Neural progenitor cell (in vitro differentiated cells): Measurements from ENCODE around the gene TEX14. TPM values are rescaled to one million over a fixed set of nuclear protein-coding genes. Genes with fewer than 3 reads are reported as not detected.
A peak's percentile ranks its signal among the peaks of the same experiment; 100 is the strongest.

Source experiments
- DNase-seq: peaks from one replicate; pipeline ENCODE4 v3.0.0-alpha.2; 2016; ENCODE audit warnings: low spot score
- H2AFZ ChIP-seq: fragments of 200-600 bp; sonication (generic); replicated peaks from 2 replicates; pipeline ENCODE4 v1.6.1; 2016; ENCODE audit warnings: antibody characterized with exemption
- H3F3A ChIP-seq: fragments of 200-600 bp; sonication (generic); 2 replicates; pipeline ENCODE4 v1.6.1; 2016; ENCODE audit warnings: antibody characterized with exemption, low read depth
- H3K27ac ChIP-seq: fragments of 200-600 bp; sonication (generic); 2 replicates; pipeline ENCODE4 v1.5.1; 2016; ENCODE audit warnings: mild to moderate bottlenecking
- H3K27me3 ChIP-seq: fragments of 200-600 bp; sonication (generic); 2 replicates; pipeline ENCODE4 v1.6.1; 2016; ENCODE audit warnings: mild to moderate bottlenecking, moderate library complexity
- H3K36me3 ChIP-seq: fragments of 200-600 bp; sonication (generic); 2 replicates; pipeline ENCODE4 v1.5.1; 2016
- H3K4me1 ChIP-seq: fragments of 200-600 bp; sonication (generic); 2 replicates; pipeline ENCODE4 v1.6.1; 2016; ENCODE audit warnings: mixed run types
- H3K4me2 ChIP-seq: fragments of 200-600 bp; sonication (generic); 2 replicates; pipeline ENCODE4 v1.6.1; 2016
- H3K4me3 ChIP-seq: fragments of 200-600 bp; sonication (generic); 2 replicates; pipeline ENCODE4 v1.5.1; 2016
- H3K79me2 ChIP-seq: fragments of 200-600 bp; sonication (generic); 2 replicates; pipeline ENCODE4 v1.6.1; 2016; ENCODE audit warnings: low read depth
- H3K9ac ChIP-seq: fragments of 200-600 bp; sonication (generic); 2 replicates; pipeline ENCODE4 v1.6.1; 2016
- H3K9me3 ChIP-seq: fragments of 200-600 bp; sonication (generic); 2 replicates; pipeline ENCODE4 v1.5.1; 2016; ENCODE audit warnings: low read depth
- H4K20me1 ChIP-seq: fragments of 200-600 bp; sonication (generic); 2 replicates; pipeline ENCODE4 v1.6.1; 2016; ENCODE audit warnings: low read depth
- H3K27ac Mint-ChIP-seq: 3 replicates; pipeline ENCODE4 v1.8.0; 2021; ENCODE audit warnings: mixed read lengths
- H3K27me3 Mint-ChIP-seq: 2 replicates; pipeline ENCODE4 v1.8.0; 2022; ENCODE audit warnings: low read depth, mild to moderate bottlenecking, inconsistent platforms, moderate library complexity, mixed read lengths; ENCODE audit not compliant: insufficient read depth
- H3K36me3 Mint-ChIP-seq: 3 replicates; pipeline ENCODE4 v1.8.0; 2021; ENCODE audit warnings: mixed read lengths
- H3K4me1 Mint-ChIP-seq: 3 replicates; pipeline ENCODE4 v1.8.0; 2021; ENCODE audit warnings: mixed read lengths
- H3K4me3 Mint-ChIP-seq: 3 replicates; pipeline ENCODE4 v1.8.0; 2021; ENCODE audit warnings: mild to moderate bottlenecking, moderate library complexity, mixed read lengths
- H3K9me3 Mint-ChIP-seq: 3 replicates; pipeline ENCODE4 v1.8.0; 2020; ENCODE audit warnings: mixed read lengths
- EZH2 ChIP-seq: fragments of 200-600 bp; sonication (generic); IDR thresholded peaks from 2 replicates; pipeline ENCODE4 v1.6.1; 2017; ENCODE audit warnings: antibody characterized with exemption, mild to moderate bottlenecking, moderate library complexity
- EZH2phosphoT487 ChIP-seq: fragments of 200-600 bp; sonication (generic); IDR thresholded peaks from 2 replicates; pipeline ENCODE4 v1.6.1; 2017; ENCODE audit warnings: antibody characterized with exemption
- total RNA-seq: library from RNA; depleted of rRNA; stranded (reverse); fragments of >200 nt; gene quantifications from 2 replicates; pipeline ENCODE4 v1.2.3, GENCODE V29; 2015; ENCODE audit warnings: low replicate concordance
- TF ChIP-seq, protein P1 (sequence below): fragments of 200-600 bp; sonication (generic); IDR thresholded peaks from 2 replicates; pipeline ENCODE4 v1.5.1; 2017; ENCODE audit warnings: antibody characterized with exemption, mild to moderate bottlenecking

TEX14 gene
- total RNA-seq, 1 donor from 2014 or later, result 0.09 TPM

DNA sequence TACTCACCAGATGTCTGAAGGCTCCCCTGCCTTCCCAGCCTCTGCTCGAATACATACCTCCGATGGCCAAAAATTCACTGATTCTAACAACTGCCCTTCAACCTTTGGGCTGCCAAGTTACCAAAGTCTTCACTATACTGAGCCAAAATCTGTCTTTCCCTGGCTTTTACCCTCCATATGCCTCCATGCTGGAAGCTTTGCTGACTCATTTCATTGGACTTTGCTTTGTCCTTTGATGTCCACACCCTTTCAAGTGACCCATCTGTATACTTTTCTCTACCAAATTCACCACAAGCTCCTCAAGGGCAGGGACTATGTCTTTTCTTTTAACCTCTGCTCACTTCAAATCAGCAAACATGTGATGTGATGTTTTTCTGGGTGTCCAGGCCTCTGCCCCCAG is 156.4 kb downstream of the TEX14 start:
- H3K4me2 ChIP-seq, result no peak overlapping the region
- H3K27ac Mint-ChIP-seq, result no peak overlapping the region
- TF ChIP-seq, protein P1, sequence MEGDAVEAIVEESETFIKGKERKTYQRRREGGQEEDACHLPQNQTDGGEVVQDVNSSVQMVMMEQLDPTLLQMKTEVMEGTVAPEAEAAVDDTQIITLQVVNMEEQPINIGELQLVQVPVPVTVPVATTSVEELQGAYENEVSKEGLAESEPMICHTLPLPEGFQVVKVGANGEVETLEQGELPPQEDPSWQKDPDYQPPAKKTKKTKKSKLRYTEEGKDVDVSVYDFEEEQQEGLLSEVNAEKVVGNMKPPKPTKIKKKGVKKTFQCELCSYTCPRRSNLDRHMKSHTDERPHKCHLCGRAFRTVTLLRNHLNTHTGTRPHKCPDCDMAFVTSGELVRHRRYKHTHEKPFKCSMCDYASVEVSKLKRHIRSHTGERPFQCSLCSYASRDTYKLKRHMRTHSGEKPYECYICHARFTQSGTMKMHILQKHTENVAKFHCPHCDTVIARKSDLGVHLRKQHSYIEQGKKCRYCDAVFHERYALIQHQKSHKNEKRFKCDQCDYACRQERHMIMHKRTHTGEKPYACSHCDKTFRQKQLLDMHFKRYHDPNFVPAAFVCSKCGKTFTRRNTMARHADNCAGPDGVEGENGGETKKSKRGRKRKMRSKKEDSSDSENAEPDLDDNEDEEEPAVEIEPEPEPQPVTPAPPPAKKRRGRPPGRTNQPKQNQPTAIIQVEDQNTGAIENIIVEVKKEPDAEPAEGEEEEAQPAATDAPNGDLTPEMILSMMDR, result no peak
- TF ChIP-seq EZH2phosphoT487 (no peak), EZH2 (no peak)

DNA sequence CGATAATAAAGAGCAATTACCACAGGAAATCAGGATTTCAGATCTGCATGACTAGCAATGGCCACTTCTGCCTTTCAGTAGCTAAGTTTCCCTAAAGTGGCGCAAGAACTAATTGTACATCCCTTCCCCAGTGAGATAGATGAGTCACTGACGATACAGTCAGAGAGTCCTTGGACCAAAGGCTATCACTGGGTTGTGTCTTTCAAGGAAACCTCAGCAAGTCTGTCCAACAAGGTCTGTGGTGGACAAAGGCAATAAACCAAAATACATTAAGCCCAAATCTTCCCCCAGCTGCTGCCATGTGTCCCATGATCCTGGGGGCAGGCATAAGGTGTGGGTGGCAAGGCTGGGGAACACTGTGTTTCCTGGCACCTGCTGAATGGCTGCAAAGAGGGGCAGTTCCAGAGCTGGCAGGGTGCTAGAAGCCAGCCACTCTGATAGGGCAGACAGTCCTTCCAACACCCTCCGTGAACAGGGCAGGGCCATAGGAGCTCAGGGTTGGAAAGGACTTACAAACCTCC is 156.9 kb downstream of the TEX14 start:
- Mint-ChIP-seq H3K9me3 (no peaks in the 10 kb centered on the region), H3K36me3 (no peaks in the 10 kb centered on the region), H3K4me3 (no peak overlapping the region), H3K27ac (no peak overlapping the region), H3K4me1 (peaks cover 22% of the 10 kb centered on the region), H3K27me3 (peaks cover 15% of the 10 kb centered on the region)
- no peak overlapping the region for H2AFZ ChIP-seq
- peaks cover 11% of the 10 kb centered on the region for H3K27me3 ChIP-seq
- no peak overlapping the region for H3K27ac ChIP-seq
- no peak overlapping the region for H3K4me3 ChIP-seq
- H3K36me3 ChIP-seq, result no peaks in the 10 kb centered on the region
- H3K4me1 ChIP-seq, result peaks cover 24% of the 10 kb centered on the region
- TF ChIP-seq, protein P1, result no peak
- TF ChIP-seq EZH2phosphoT487 (no peak), EZH2 (no peak)
- H3K79me2 ChIP-seq, result no peaks in the 10 kb centered on the region
- H3K9me3 ChIP-seq, result no peaks in the 10 kb centered on the region
- H3K4me2 ChIP-seq, result no peak overlapping the region
- no peaks in the 10 kb centered on the region for H4K20me1 ChIP-seq
- no peak for DNase-seq
- no peak overlapping the region for H3K9ac ChIP-seq
- peaks cover 23% of the 10 kb centered on the region for H3F3A ChIP-seq

More for the DNA sequence above, 156.4 kb downstream of the TEX14 start:
- no peaks in the 10 kb centered on the region for H4K20me1 ChIP-seq
- H3K9me3 Mint-ChIP-seq, result no peaks in the 10 kb centered on the region
- no peak overlapping the region for H3K4me3 Mint-ChIP-seq
- no peaks in the 10 kb centered on the region for H3K36me3 Mint-ChIP-seq
- no peaks in the 10 kb centered on the region for H3K79me2 ChIP-seq
- H3K27me3 Mint-ChIP-seq, result peaks cover 10% of the 10 kb centered on the region
- H3F3A ChIP-seq, result peaks cover 21% of the 10 kb centered on the region
- H3K4me1 ChIP-seq, result peaks cover 22% of the 10 kb centered on the region
- no peak overlapping the region for H3K4me3 ChIP-seq
- H3K4me1 Mint-ChIP-seq, result peaks cover 22% of the 10 kb centered on the region
- H3K27ac ChIP-seq, result no peak overlapping the region
- no peaks in the 10 kb centered on the region for H3K9me3 ChIP-seq
- H3K27me3 ChIP-seq, result peaks cover 11% of the 10 kb centered on the region
- no peak overlapping the region for H2AFZ ChIP-seq
- no peak overlapping the region for H3K9ac ChIP-seq
- H3K36me3 ChIP-seq, result no peaks in the 10 kb centered on the region
- no peak for DNase-seq

DNA sequence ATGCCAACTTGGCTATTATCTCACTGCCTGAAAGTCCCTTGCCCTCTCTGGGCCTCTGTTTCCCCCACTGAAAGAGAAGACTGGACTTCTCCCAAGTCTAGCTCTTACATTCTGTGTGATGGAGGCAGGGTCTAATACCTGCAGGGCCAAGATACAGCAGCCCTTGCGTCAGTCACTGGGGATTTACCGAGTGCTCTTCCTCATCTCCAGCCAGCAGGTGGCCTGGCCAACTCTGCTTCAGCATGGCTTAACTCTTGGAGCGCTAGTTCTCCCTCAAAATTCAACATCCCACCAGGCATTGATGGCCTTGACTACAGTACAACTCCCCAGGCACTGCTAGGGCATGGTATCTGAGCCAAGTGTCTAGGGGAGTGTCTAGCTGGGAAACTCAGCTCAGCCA is 157.5 kb downstream of the TEX14 start:
- H3K27me3 Mint-ChIP-seq, result peaks cover 20% of the 10 kb centered on the region

More for the DNA sequence above, 157.5 kb downstream of the TEX14 start:
- H3K9me3 ChIP-seq, result no peaks in the 10 kb centered on the region
- H3K4me3 ChIP-seq, result no peak overlapping the region
- no peak overlapping the region for H3K27ac ChIP-seq
- H3F3A ChIP-seq, result peaks cover 23% of the 10 kb centered on the region
- H4K20me1 ChIP-seq, result no peaks in the 10 kb centered on the region
- peak overlapping the region; percentile 74 for H3K27ac Mint-ChIP-seq
- no peaks in the 10 kb centered on the region for H3K79me2 ChIP-seq
- H3K4me3 Mint-ChIP-seq, result no peak overlapping the region
- H3K4me1 ChIP-seq, result peaks cover 26% of the 10 kb centered on the region
- H3K9ac ChIP-seq, result no peak overlapping the region
- H3K4me1 Mint-ChIP-seq, result peaks cover 24% of the 10 kb centered on the region
- peaks cover 11% of the 10 kb centered on the region for H3K27me3 ChIP-seq
- no peaks in the 10 kb centered on the region for H3K9me3 Mint-ChIP-seq
- DNase-seq, result no peak
- H3K4me2 ChIP-seq, result no peak overlapping the region
- TF ChIP-seq EZH2 (no peak), EZH2phosphoT487 (no peak)
- TF ChIP-seq, protein P1, result no peak
- no peaks in the 10 kb centered on the region for H3K36me3 Mint-ChIP-seq
- no peak overlapping the region for H2AFZ ChIP-seq
- H3K36me3 ChIP-seq, result no peaks in the 10 kb centered on the region
